Measurements from ENCODE around the gene PTPRH. TPM values are rescaled to one million over a fixed set of nuclear protein-coding genes. Genes with fewer than 3 reads are reported as not detected.

Gene PTPRH
- total and polyA plus RNA-seq, 9 of the 15 experiments (the other 6 are each of a cell fraction or from before 2014, with no cell fraction given) = 0.87 to 34.3 (median 22.7) TPM

GRCh38 chr19:55146705-55147273 lies 62.5 kb downstream of the PTPRH start (continued):
- TF ChIP-seq PBX2 (CRISPR knock-in tag; IDR thresholded peaks at IDR 0.05; ENCODE audit: low read depth) = no peak
- no peak for TF ChIP-seq PBX2 (tag; conservative IDR thresholded peaks at IDR 0.05; ENCODE audit: low read depth)
- no peak; the same call in 1 of the 2 replicates for TF ChIP-seq MBD2 (IDR thresholded peaks at IDR 0.05; ENCODE audit: borderline replicate concordance, low read depth)
- TF ChIP-seq SIN3A (IDR thresholded peaks at IDR 0.05; ENCODE audit: borderline replicate concordance in 2 of 2, control insufficient read depth in 1 of 2, low read depth in 2 of 2, low read length in 2 of 2) = no peak
- no peak for TF ChIP-seq RHOXF2B (CRISPR knock-in tag; conservative IDR thresholded peaks at IDR 0.05)
- TF ChIP-seq ZFP1 (CRISPR knock-in tag; IDR thresholded peaks at IDR 0.05) = no peak
- TF ChIP-seq L3MBTL2 (IDR thresholded peaks at IDR 0.05) = peak; percentile 58
- TF ChIP-seq GTF2A2 (tag; IDR thresholded peaks at IDR 0.05) = no peak
- TF ChIP-seq ZNF407 (IDR thresholded peaks at IDR 0.05; ENCODE audit: low read depth) = no peak
- no peak for TF ChIP-seq ZNF277 (CRISPR knock-in tag; IDR thresholded peaks at IDR 0.05; ENCODE audit: borderline replicate concordance)
- TF ChIP-seq SUPT5H (IDR thresholded peaks at IDR 0.05) = peak; percentile 68
- no peak for TF ChIP-seq TEAD4 (IDR thresholded peaks at IDR 0.05; ENCODE audit: low read length)
- no peak for TF ChIP-seq TEAD4 (CRISPR knock-in tag; IDR thresholded peaks at IDR 0.05; ENCODE audit: borderline replicate concordance)
- TF ChIP-seq CGGBP1 (CRISPR knock-in tag; IDR thresholded peaks at IDR 0.05) = no peak
- TF ChIP-seq ILK (tag; IDR thresholded peaks at IDR 0.05; ENCODE audit: borderline replicate concordance, low read depth) = no peak

Data from K562 (cell line).